PC-9 (cell line): ENCODE data around the gene PRDX1.

Experiments used
- EZH2 ChIP-seq: fragments of 200-600 bp; sonication (generic); IDR thresholded peaks from 2 replicates; pipeline ENCODE4 v1.8.0; 2017; ENCODE audit warnings: antibody characterized with exemption, low read depth
- TF ChIP-seq, protein P1 (sequence below): fragments of 200-600 bp; sonication (generic); conservative IDR thresholded peaks from 2 replicates; pipeline ENCODE4 v1.6.1; 2017; ENCODE audit warnings: mixed run types, antibody characterized with exemption, mild to moderate bottlenecking, moderate library complexity

DNA sequence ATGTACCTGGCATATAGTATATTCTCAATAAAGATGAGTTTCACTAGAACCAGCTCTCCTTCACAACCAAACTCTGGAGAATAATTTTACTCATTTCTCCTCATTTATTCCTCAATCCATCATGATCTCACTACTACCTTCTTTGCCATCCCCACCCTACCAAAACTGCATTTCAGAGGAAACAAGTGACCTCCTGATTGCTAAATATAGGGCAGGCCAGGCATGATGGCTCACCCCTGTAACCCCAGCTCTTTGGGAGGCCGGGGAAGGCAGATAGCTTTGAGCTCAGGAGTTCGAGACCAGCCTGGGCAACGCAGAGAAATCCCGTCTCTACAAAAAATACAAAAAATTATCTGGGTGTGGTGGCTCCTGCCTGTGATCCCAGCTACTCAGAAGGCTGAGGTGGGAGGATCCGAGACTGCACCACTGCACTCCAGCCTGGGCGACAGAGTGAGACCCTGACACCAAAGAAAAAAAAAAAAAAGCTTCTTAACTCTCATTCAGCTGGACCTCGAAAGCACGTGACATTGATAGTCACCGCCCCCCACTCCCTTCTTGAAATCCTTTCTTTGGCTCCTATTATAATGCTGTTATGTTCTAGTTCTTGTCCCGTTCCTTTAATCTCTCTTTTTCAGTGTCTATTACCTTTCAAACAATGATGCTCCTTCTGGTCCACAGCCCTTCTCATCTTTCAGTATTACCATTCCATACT is 32.9 kb downstream of the PRDX1 start:
- TF ChIP-seq, protein P1, sequence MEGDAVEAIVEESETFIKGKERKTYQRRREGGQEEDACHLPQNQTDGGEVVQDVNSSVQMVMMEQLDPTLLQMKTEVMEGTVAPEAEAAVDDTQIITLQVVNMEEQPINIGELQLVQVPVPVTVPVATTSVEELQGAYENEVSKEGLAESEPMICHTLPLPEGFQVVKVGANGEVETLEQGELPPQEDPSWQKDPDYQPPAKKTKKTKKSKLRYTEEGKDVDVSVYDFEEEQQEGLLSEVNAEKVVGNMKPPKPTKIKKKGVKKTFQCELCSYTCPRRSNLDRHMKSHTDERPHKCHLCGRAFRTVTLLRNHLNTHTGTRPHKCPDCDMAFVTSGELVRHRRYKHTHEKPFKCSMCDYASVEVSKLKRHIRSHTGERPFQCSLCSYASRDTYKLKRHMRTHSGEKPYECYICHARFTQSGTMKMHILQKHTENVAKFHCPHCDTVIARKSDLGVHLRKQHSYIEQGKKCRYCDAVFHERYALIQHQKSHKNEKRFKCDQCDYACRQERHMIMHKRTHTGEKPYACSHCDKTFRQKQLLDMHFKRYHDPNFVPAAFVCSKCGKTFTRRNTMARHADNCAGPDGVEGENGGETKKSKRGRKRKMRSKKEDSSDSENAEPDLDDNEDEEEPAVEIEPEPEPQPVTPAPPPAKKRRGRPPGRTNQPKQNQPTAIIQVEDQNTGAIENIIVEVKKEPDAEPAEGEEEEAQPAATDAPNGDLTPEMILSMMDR, result no peak
- no peak for TF ChIP-seq EZH2
